ENCODE data around the gene RECQL5.
A peak's percentile ranks its signal among the peaks of the same experiment; 100 is the strongest.

RECQL5 gene

DNA sequence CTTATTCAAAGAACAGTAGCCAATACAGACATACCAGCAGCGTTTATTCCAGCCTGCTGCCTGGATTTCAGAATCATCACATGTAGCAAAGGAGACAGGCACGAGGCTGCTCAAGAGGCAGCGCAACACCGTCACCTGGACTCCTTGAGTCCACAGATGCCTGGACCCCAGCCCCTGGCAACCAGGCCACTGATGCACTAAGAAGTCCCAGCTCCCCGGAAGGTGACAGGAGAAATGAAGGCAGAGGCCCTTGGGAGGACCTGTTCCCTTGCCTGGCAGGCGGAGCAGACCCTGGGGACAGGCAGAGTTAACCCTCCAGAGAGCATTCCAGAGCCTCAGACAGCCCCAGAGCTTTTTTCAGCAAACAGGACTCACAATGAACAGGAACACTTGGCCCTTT is 17.3 kb downstream of the RECQL5 start:
- Mint-ChIP-seq H3K36me3 (peaks cover 19% of the 10 kb centered on the region), H3K27ac (no peak overlapping the region), H3K4me1 (peaks cover 4% of the 10 kb centered on the region), H3K9me3 (no peaks in the 10 kb centered on the region), H3K27me3 (no peaks in the 10 kb centered on the region), H3K4me3 (no peak overlapping the region)
- ATAC-seq (ENCODE audit: low read depth) (no peak), DNase-seq (ENCODE audit: low spot score in 2 of 2) (no peak)

DNA sequence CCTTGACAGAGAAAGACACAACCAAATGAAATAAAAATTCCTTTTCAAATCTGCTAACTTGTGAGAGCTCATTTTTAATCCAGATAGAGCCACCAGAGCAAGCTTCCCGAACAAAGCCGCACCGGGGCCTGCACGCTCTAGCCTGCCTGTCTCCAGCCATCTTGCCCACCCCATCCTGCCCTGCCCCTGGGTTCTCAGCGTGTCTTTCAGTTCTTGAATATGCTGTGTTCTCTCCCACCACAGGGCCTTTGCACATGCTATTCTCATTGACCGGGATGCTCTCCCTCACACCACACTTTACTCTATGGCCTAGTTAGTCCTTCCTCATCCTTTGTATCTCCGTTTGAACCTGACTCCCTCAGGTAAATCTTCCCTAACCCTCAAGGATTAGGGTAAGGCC is 19.0 kb downstream of the RECQL5 start:
- Mint-ChIP-seq H3K9me3 (no peaks in the 10 kb centered on the region), H3K4me3 (no peak overlapping the region), H3K4me1 (peaks cover 2% of the 10 kb centered on the region), H3K27ac (no peak overlapping the region), H3K36me3 (peaks cover 13% of the 10 kb centered on the region), H3K27me3 (no peaks in the 10 kb centered on the region)
- ATAC-seq (ENCODE audit: low read depth) (no peak), DNase-seq (ENCODE audit: low spot score in 2 of 2) (no peak)

DNA sequence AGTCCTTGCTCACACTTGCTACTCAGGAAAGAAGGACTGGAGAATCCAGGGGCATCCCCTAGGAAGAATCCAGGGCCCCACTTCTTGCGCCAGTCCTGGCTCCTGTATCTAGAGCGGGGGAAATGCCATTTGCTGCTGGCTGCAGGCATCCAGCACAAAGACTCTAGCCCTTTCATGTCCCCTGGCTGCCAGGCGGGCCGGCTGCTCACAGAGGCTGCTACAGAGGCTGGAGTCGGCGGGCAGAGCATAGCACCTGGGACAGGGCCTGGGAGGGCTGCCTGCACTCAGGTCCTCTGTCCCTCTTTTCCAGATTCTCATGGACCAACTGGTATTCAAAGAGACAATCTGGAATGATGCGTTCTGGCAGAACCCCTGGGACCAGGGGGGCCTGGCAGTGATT is 19.9 kb downstream of the RECQL5 start:
- H3K4me1 Mint-ChIP-seq, result no peaks in the 10 kb centered on the region
- no peak for ATAC-seq (ENCODE audit: low read depth)
- H3K9me3 Mint-ChIP-seq, result no peaks in the 10 kb centered on the region
- no peak for DNase-seq (ENCODE audit: low spot score in 2 of 2)
- no peak overlapping the region for H3K27ac Mint-ChIP-seq
- no peak overlapping the region for H3K4me3 Mint-ChIP-seq
- H3K27me3 Mint-ChIP-seq, result no peaks in the 10 kb centered on the region
- peaks cover 13% of the 10 kb centered on the region for H3K36me3 Mint-ChIP-seq

DNA sequence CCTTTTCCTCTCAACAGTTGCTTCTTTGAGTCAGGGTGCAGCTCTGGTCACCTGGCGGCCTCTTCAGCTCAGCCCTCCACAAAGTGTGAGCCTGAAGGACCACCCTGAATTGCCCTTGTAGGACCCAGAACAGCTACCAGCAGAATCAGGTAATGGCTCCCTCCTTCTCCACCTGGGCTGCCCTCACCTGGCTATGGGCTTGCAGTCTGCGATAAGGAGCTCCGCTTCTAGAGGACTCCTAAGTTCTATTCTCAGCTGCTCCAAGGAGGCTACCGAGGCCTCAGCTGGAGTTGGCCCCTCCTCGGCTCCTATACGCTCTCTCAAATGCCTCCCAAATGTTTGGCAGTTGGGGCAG is 20.3 kb downstream of the RECQL5 start:
- ATAC-seq (ENCODE audit: low read depth) (no peak), DNase-seq (ENCODE audit: low spot score in 2 of 2) (no peak)
- Mint-ChIP-seq H3K27ac (peak overlapping the region; percentile 67), H3K9me3 (no peaks in the 10 kb centered on the region), H3K4me1 (no peaks in the 10 kb centered on the region), H3K36me3 (peaks cover 16% of the 10 kb centered on the region), H3K27me3 (no peaks in the 10 kb centered on the region), H3K4me3 (no peak overlapping the region)

DNA sequence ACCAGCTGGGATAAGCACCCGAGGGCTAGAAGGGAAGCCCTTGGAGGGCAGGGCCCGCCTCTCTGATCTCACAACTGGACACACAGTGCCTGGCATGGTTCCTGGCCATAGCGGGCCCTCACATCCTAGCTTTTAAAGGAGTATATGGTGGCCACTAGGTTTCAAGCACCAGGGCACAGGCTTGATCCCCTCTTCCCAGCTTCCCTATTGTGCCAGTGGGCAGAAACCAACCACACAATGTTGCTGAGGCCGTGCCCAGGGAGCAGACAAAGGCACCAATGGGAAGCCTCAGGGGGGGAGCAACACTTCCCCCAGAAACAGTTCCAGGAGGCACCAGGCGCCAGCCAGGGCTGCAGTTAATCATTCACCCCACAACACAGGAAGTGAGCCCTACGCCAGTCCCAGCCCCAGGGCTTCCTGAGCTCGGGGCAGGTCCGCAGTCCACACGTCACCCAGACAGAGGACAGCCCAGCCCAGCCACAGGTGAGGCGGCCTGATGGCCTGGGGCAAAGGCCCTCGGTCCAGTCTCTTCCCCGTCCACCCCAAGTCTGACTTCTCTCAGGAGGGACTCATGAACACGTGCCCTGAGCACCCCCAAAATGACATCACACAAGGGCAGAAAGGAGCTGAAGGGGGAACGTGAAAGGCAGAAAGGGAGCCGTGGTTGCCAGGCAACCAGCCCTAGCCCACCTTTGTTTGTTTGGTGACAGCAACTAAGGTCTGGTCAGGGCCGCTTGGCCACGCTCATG is 20.9 kb downstream of the RECQL5 start:
- peak overlapping the region; percentile 67 for H3K27ac Mint-ChIP-seq
- DNase-seq (ENCODE audit: low spot score in 2 of 2), result no peak
- peaks cover 13% of the 10 kb centered on the region for H3K36me3 Mint-ChIP-seq
- no peaks in the 10 kb centered on the region for H3K27me3 Mint-ChIP-seq
- ATAC-seq (ENCODE audit: low read depth), result peak; percentile 83
- peak overlapping the region; percentile 11 for H3K4me3 Mint-ChIP-seq
- H3K9me3 Mint-ChIP-seq, result no peaks in the 10 kb centered on the region
- H3K4me1 Mint-ChIP-seq, result no peaks in the 10 kb centered on the region

DNA sequence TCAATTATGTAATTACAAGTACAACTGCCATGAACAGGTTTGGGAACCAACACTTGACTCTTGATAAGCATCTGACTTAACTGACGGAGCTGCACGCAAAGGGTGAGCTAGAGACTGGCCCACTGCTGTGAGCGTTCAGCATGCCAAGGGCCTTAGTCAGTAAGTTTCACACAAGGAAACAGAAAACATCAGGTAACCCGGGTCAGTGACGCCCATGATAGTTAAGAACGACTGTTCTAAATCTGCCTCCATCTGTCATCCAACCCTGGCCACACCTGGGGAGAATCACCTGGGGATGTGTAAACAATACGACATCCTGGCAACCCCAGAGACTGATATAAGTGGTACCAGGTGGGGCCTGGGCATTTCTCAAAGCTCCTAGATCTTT is 21.5 kb downstream of the RECQL5 start:
- DNase-seq (ENCODE audit: low spot score in 2 of 2) (no peak), ATAC-seq (ENCODE audit: low read depth) (no peak)
- Mint-ChIP-seq H3K27me3 (no peaks in the 10 kb centered on the region), H3K9me3 (no peaks in the 10 kb centered on the region), H3K36me3 (peaks cover 8% of the 10 kb centered on the region), H3K4me3 (no peak overlapping the region), H3K27ac (peak overlapping the region; percentile 67), H3K4me1 (no peaks in the 10 kb centered on the region)

DNA sequence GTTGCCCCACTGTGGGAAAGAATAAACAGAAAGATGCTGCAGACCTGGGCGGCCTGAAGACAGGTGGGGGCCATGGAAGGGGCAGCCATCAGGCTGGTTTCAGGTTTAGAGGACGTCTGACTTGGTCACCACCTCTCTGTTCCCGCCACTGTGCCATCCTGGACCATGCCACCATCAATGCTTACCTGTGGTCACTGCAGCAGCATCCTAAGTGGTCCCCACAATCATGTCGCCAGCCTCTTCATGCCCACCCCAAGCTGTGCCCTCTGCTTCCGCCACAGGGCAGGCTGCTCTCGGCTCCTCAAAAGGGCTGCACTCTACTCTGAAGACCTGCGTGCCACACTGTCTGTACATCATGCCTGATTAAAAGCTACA is 23.3 kb downstream of the RECQL5 start:
- no peak overlapping the region for H3K27ac Mint-ChIP-seq
- no peak for DNase-seq (ENCODE audit: low spot score in 2 of 2)
- H3K27me3 Mint-ChIP-seq, result no peaks in the 10 kb centered on the region
- H3K9me3 Mint-ChIP-seq, result no peaks in the 10 kb centered on the region
- no peak overlapping the region for H3K4me3 Mint-ChIP-seq
- no peak for ATAC-seq (ENCODE audit: low read depth)
- no peaks in the 10 kb centered on the region for H3K4me1 Mint-ChIP-seq
- H3K36me3 Mint-ChIP-seq, result peaks cover 6% of the 10 kb centered on the region

DNA sequence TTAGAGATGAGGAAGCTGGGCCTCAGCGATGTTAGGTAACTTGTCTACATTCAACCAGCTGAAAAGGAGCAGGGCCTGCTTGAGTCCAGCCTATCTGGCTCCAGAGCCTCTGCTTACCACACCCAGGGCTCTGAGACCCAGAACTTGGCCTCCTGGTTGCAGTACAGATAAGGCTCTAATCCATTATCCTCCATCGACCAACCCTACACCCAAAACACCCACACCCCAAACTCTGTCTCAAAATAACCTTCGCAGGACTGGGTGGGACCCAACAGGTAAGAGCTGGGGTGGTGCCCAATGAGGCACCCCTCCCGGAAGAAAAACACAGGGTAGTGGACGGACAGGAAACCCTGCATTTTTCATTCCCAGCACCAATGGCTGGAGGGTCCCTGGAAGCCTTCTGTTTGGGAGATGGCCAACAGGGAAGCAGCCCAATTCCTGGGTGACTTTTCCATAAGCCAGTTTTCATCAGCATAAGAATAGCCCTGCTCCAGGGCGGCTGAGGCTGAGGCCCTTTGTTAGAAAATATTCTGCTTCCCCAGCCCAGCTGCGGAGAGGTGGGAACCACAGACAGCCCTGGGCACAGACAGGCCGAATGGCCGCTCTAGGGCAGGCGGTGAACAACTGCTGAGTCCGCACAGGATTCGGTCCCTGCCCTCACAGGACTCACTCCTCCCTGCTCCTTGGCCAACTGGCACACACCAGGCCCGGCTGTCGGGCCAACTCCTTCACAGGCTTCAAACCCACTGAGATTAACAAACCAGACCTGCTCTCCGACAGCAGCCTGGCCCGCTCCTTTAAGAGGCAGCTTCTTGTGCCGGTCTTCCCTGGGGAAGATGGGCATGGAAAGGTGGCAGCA is 23.9 kb downstream of the RECQL5 start:
- H3K27me3 Mint-ChIP-seq, result no peaks in the 10 kb centered on the region
- H3K4me1 Mint-ChIP-seq, result no peaks in the 10 kb centered on the region
- no peak overlapping the region for H3K27ac Mint-ChIP-seq
- ATAC-seq (ENCODE audit: low read depth), result no peak
- DNase-seq (ENCODE audit: low spot score in 2 of 2), result no peak
- H3K9me3 Mint-ChIP-seq, result no peaks in the 10 kb centered on the region
- H3K4me3 Mint-ChIP-seq, result no peak overlapping the region
- H3K36me3 Mint-ChIP-seq, result peaks cover 5% of the 10 kb centered on the region

DNA sequence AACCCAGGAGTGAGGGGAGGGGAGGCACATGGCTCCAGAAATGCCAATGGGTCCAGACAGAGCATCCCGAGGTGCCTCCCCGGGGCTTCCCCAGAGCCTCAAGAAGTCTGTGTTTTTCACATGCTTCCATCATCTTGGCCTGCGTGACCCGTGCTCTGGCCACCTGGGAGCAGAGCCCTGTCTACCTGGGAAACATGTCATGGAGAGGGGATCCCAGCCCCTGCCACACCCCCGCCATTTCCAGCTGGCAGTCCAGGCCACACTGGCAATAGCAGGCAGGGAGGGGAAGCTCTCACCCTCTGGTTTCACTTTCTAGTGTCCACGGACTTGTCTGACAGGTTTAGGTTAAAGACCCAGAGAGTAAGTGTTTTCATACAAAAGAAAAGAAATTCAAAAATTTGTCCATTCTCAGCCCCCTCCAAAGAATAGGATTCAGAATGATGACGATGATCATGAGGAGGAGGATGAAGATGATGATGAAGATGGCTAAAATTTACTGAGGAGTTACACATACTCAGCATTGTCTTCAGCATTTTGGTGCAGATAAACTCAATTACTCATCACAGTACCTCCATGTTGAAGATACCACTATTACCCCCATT is 24.7 kb downstream of the RECQL5 start:
- H3K4me1 Mint-ChIP-seq, result no peaks in the 10 kb centered on the region
- no peaks in the 10 kb centered on the region for H3K9me3 Mint-ChIP-seq
- no peak for ATAC-seq (ENCODE audit: low read depth)
- H3K27ac Mint-ChIP-seq, result no peak overlapping the region
- DNase-seq (ENCODE audit: low spot score in 2 of 2), result no peak
- H3K4me3 Mint-ChIP-seq, result no peak overlapping the region
- H3K36me3 Mint-ChIP-seq, result peaks cover 4% of the 10 kb centered on the region
- no peaks in the 10 kb centered on the region for H3K27me3 Mint-ChIP-seq

DNA sequence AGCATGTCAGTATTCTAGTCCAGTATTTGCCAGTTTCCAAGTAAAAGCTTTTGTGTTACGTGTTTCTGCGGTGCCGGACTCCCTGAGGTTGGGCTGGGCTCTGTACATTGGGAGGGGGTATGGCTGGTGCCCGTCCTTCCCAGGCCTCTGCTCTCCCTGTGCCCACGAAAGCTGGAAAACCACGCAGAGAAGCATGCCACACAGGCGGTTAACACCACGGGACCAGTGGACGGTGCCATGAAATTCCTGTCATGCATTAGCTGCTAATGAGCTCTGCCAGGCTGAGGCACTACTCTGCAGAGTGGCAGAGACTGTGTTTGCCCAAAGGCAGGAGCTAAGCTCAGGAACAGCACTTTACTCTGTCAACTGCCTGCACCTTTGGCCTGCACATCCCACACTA is 25.6 kb downstream of the RECQL5 start:
- no peaks in the 10 kb centered on the region for H3K9me3 Mint-ChIP-seq
- H3K4me1 Mint-ChIP-seq, result no peaks in the 10 kb centered on the region
- no peak for ATAC-seq (ENCODE audit: low read depth)
- no peak overlapping the region for H3K27ac Mint-ChIP-seq
- no peaks in the 10 kb centered on the region for H3K27me3 Mint-ChIP-seq
- no peak for DNase-seq (ENCODE audit: low spot score in 2 of 2)
- H3K4me3 Mint-ChIP-seq, result no peak overlapping the region
- peaks cover 4% of the 10 kb centered on the region for H3K36me3 Mint-ChIP-seq

DNA sequence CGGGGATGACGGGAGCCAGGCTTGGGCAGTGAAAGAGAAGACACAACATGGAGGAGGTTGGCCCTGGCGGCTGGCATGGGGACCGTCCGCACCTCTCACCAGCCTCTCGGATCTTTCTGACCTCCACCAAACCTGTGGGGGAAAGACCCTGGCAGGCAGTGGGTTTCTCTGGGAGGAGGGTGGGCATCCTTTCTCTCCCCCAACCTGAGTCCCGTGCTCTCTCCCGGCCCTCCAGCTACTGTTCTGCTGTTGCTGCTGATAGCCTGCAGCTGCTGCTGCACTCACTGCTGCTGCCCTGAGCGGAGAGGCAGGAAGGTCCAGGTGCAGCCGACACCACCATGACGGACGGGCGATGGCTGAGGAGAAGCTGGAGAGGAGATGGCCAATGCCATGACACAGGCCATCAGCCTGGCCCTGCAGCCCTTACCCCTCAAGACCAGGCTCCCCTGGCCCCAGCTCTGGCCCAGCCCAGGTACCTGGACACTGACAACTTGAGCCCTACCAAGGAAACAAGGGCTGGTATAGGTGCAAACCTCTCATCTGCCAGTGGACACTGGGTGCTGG is 26.3 kb downstream of the RECQL5 start:
- H3K4me1 Mint-ChIP-seq, result no peaks in the 10 kb centered on the region
- H3K9me3 Mint-ChIP-seq, result no peaks in the 10 kb centered on the region
- no peak overlapping the region for H3K4me3 Mint-ChIP-seq
- no peak overlapping the region for H3K27ac Mint-ChIP-seq
- no peaks in the 10 kb centered on the region for H3K27me3 Mint-ChIP-seq
- peaks cover 4% of the 10 kb centered on the region for H3K36me3 Mint-ChIP-seq
- ATAC-seq (ENCODE audit: low read depth) (no peak), DNase-seq (ENCODE audit: low spot score in 2 of 2) (no peak)

DNA sequence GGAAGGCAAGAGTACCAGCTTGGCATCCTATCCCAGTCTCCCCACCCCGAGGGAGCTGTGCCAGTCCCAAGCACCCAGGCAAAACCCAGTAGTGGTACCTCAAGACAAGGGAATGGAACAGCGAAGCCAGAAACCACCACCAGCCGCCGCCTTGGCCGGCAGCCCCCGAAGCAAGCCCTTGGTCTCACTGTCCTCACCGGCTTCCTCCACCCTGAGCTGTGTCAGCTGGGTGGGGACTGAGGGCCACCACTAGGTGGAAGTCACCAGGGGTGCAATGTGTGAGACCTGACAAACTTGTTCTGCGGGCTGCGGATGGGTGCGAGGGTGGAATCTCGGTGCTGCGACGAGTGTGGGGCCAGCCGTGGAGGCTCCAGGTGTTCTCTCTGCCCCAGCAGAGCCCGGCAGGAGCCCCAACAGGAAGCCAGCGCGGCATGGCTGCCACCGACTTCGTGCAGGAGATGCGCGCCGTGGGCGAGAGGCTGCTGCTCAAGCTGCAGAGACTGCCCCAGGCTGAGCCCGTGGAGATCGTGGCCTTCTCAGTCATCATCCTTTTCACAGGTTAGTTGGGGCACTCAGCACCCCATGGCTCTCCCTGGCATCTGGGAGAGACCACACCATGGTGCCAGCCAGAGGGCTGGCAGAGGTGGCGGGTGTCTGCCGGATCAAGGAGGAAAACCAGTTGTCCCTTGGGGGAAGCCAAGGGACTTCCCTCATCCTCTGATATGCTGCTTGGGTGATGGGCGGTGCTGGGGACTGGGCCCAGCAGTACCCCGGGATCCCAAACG is 27.0 kb downstream of the RECQL5 start:
- no peak overlapping the region for H3K4me3 Mint-ChIP-seq
- no peak overlapping the region for H3K27ac Mint-ChIP-seq
- no peak for DNase-seq (ENCODE audit: low spot score in 2 of 2)
- peaks cover 4% of the 10 kb centered on the region for H3K36me3 Mint-ChIP-seq
- H3K9me3 Mint-ChIP-seq, result no peaks in the 10 kb centered on the region
- H3K27me3 Mint-ChIP-seq, result no peaks in the 10 kb centered on the region
- H3K4me1 Mint-ChIP-seq, result no peaks in the 10 kb centered on the region
- no peak for ATAC-seq (ENCODE audit: low read depth)

DNA sequence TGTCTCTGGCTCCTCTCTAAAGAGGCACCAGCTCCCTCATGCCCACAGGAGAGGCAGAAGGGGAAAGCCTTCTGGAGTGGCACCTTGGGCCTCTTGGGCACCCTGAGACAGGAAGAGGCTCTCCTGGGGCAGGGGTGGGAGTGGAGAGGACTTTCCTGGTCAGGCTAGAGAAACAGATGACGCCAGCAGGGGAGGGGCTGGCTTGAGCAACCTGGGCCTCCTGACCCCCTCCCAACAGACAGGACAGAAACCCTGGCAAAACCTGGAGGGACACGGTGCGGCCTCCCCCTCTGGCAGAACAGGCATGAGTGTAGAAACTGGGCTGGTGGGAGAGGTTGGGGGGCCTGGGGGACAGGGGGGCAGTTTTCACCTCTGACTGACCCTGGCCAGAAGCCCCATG is 27.6 kb downstream of the RECQL5 start:
- H3K9me3 Mint-ChIP-seq, result no peaks in the 10 kb centered on the region
- H3K27ac Mint-ChIP-seq, result no peak overlapping the region
- no peaks in the 10 kb centered on the region for H3K4me1 Mint-ChIP-seq
- no peak overlapping the region for H3K4me3 Mint-ChIP-seq
- no peaks in the 10 kb centered on the region for H3K27me3 Mint-ChIP-seq
- DNase-seq (ENCODE audit: low spot score in 2 of 2) (no peak), ATAC-seq (ENCODE audit: low read depth) (no peak)
- peaks cover 4% of the 10 kb centered on the region for H3K36me3 Mint-ChIP-seq

DNA sequence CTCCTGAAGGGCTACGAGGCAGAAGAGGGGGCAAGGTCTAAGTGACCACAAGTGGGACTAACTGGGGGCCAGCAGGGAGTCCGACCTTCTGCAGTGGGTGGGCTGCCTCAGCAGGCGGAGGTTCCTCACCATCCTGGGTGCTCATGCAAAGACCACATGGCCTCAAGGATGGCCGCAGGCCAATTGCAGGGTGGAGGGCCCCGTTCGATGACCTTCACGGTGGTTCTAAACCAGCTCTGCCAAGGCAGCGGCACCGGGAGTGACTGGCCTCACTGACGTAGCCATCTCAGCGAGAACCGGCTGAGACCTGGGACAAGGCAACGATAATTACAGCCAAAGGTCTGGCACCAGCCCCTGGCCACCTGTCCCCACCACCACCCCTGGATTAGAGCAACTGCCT is 28.1 kb downstream of the RECQL5 start:
- Mint-ChIP-seq H3K9me3 (no peaks in the 10 kb centered on the region), H3K36me3 (peaks cover 4% of the 10 kb centered on the region), H3K27me3 (no peaks in the 10 kb centered on the region), H3K27ac (no peak overlapping the region), H3K4me1 (peaks cover 1% of the 10 kb centered on the region), H3K4me3 (no peak overlapping the region)
- DNase-seq (ENCODE audit: low spot score in 2 of 2) (no peak), ATAC-seq (ENCODE audit: low read depth) (no peak)

Measured in memory B cell (primary cell).